H1 (cell line): ENCODE measurements around the gene SLC24A1.

Experiments
- E2F6 ChIP-seq: IDR thresholded peaks from 2 replicates; pipeline ENCODE4 v1.6.1; 2012; ENCODE audit warnings: inconsistent platforms
- EZH2 ChIP-seq: fragments of 200-600 bp; sonication (generic); IDR thresholded peaks from 2 replicates; pipeline ENCODE4 v1.7.1; 2012; ENCODE audit warnings: low read depth, mild to moderate bottlenecking, moderate library complexity, low read length, inconsistent platforms; ENCODE audit not compliant: severe bottlenecking
- RAD21 ChIP-seq, 2 experiments: IDR thresholded peaks in 1 of 2; conservative IDR thresholded peaks in 1 of 2; 2 replicates each; pipeline ENCODE4 v1.6.1; 2011; ENCODE audit warnings: low read depth in 2 of 2, low read length in 2 of 2, improper control_type of control experiment in 1 of 2, inconsistent platforms in 1 of 2, mild to moderate bottlenecking in 1 of 2, moderate library complexity in 1 of 2
- TF ChIP-seq, protein P1 (sequence below), 3 experiments: IDR thresholded peaks; 1 replicate in 2 of 3; 2 replicates in 1 of 3; pipeline versions ENCODE4 v1.5.1 to v1.6.1; 2011; ENCODE audit warnings: low read length in 3 of 3, mild to moderate bottlenecking in 3 of 3, inconsistent platforms in 2 of 3, low read depth in 1 of 3, moderate library complexity in 1 of 3; ENCODE audit not compliant: insufficient read depth in 1 of 3; ENCODE audit errors: control extremely low read depth in 1 of 3

- TF ChIP-seq, protein P1, sequence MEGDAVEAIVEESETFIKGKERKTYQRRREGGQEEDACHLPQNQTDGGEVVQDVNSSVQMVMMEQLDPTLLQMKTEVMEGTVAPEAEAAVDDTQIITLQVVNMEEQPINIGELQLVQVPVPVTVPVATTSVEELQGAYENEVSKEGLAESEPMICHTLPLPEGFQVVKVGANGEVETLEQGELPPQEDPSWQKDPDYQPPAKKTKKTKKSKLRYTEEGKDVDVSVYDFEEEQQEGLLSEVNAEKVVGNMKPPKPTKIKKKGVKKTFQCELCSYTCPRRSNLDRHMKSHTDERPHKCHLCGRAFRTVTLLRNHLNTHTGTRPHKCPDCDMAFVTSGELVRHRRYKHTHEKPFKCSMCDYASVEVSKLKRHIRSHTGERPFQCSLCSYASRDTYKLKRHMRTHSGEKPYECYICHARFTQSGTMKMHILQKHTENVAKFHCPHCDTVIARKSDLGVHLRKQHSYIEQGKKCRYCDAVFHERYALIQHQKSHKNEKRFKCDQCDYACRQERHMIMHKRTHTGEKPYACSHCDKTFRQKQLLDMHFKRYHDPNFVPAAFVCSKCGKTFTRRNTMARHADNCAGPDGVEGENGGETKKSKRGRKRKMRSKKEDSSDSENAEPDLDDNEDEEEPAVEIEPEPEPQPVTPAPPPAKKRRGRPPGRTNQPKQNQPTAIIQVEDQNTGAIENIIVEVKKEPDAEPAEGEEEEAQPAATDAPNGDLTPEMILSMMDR (IDR thresholded peaks at IDR 0.05; ENCODE audit: control extremely low read depth in 1 of 3, insufficient read depth in 1 of 3, low read depth in 1 of 3, low read length in 3 of 3), result no peak
- TF ChIP-seq RAD21 (IDR thresholded peaks at IDR 0.05 in 1 of 2, conservative IDR thresholded peaks at IDR 0.05 in 1 of 2; ENCODE audit: low read depth in 2 of 2, low read length in 2 of 2), result no peak
- no peak for TF ChIP-seq E2F6
- no peak for TF ChIP-seq EZH2
Observed at GRCh38 chr15:65690173-65690572, 68.4 kb downstream of the SLC24A1 start.
